Stimulated activated CD8-positive, alpha-beta memory T cell treated with anti-CD3 and anti-CD28 coated beads, Interleukin-7, amount 100 ng/mL, for 1 hour (primary cell): ENCODE data around the gene SSNA1.

ENCODE experiments used
- DNase-seq, 2 donors: peaks; one replicate each; pipeline ENCODE4 v3.0.0-alpha.2; 2020; ENCODE audit warnings: low read depth in 2 of 2

The SSNA1 gene

GRCh38 chr9:137168573-137168903 is 19.9 kb upstream of the SSNA1 start:
- no peak for DNase-seq

DNA sequence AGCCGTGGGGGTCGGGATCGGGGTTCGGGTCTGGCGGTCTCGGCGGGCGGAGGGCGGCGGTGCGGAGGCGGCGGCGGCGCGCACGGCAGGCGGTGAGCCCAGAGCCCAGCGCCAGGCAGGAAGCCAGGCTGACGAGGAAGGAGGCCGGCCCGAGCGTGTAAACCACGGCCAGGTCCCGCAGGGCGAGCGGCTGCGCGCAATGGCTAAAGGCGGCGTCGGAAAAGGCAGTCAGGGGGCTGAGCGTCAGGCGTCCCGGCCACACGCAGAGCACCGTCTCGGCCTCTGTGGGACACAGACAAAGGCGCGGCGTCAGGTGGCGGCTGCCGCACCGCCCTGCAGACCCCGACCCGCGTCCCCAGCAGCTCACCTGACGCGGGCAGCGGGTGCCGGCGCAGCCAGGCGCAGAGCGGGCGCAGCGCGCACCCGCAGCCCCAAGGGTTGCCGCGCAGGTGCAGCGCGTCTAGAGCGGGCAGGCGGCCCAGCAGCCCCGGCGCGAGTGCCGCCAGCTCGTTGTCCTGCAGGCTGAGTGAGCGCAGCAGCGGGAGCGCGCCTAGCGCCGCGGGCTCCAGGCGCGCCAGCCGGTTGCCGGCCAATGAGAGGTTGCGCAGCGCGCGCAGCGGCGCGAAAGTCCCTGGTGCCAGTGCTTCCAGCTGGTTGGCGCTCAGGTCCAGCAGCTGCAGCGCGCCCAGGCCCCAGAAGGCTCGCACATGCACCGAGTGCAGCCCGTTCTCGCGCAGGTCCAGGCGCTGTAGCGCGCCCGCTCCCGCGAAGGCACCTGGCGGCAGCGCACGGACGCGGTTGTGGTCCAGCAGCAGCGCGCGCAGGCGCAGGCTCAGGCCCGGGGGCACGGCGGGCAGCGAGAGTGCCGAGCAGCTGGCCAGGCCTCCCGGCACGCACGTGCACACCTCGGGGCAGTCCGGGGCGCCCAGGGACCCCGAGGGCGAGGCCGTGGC is 19.3 kb upstream of the SSNA1 start:
- no peak for DNase-seq

GRCh38 chr9:137169896-137170358 is 18.5 kb upstream of the SSNA1 start, which contains the start of gene LRRC26:
TSS of gene LRRC26 (minus strand) at chr9:137170051. CDS start at chr9:137169943, 108 bp downstream.
- DNase-seq: no peak

DNA sequence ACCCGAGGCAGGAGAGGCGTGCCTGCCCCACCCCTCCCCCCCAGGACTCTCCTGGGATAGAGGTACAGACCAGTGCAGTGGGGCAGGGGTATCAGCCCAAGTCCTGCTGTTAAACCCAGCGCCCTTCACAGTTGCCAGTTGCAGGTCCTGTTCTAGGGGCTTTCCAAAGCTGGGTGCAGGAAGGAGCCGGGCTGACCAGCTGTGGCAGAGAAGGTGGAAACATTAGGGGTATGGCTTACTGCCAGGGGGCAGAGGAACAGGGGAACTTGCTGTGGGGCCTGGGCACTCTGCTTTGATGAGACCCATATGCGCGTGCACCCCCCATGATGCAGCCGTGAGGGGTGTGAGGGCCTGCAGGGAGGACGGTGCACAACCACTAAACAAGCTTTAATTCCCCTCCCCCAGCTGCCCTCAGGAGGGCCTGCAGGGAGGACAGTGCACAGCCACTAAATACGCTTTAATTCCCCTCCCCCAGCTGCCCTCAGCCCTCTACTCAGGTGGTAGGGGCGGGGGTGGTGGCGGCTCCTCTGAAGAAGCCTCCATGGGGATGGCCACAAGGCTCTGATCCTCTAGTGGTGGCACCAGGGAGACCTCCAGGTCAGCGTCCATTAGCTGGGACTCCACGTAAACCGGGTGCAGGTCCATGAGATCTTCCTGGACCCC is 17.9 kb upstream of the SSNA1 start:
- no peak for DNase-seq

- no peak for DNase-seq
These were observed 17.2 kb upstream of the SSNA1 start for GRCh38 chr9:137171149-137171900.

GRCh38 chr9:137172901-137173795 is 15.3 kb upstream of the SSNA1 start:
- DNase-seq: no peak

DNA sequence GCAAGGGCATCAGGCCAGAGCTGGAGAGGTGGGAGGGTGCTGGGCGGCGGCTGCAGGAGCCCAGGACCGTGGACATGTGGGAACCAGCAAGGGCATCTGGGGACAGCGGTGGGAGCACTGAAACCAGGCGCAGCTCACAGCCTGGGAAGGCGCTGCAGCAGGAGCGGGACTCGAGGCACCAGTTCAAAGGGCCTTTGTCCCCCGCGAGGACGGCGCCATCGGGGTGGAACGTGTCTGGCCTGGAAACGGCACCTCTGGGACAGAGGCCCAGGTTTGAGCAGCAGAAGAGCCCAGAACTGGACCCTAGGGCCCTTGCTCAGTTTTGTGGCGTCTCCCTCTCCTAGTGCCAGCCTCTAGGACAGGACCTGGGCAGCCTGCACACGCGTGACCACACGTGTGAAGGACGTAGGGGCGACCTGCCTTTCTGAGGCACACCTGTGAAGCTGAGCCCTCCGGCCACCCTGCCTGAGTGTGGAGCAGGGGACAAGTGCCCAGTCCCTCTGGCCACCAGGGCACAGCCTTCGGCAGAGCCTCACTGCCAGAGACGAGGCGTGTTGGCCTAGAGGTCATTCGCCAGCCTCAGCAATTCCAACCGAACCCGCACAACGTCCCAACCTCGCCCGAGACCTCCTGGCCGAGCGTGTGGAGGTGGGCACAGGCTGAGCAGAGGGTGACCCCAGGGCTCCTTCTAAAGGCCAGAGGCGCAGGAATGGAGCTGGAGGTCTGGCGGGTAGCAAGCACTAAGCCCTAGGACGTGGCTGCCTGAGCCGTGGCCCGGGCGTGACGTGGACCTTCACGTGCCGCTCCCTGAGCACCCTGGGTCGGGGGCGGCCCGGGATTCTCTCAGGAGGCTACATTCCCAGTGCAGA is 14.4 kb upstream of the SSNA1 start:
- no peak for DNase-seq

DNA sequence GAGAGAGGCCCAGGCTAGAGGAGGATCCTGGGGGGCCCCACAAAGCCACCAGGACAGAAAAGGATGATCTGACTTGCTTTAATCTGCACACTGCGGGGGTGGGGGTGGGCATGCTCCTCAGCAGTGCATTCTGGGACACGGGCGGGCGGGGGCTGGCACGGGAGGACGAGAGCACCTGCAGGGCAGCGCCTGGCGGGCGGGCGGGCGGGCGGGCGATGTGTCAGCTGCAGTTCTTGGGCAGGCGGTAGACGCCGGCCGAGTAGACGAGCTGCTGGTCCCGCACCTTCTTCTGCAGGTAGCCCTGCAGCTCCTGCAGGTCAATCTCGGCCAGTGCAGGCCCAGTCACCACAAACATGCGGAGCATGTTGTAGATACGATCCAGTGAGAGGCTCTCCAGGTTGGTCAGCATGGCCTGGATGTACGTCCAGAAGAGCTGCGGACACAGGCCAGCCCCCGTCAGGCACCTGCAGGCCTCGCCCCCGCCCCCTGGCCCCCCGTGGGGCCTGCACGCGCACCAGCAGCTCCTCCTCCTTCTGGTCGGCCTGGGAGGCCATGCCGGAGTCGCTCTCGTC is 13.7 kb upstream of the SSNA1 start:
- no peak for DNase-seq

GRCh38 chr9:137175345-137175961 is 13.0 kb upstream of the SSNA1 start:
- DNase-seq: no peak

DNA sequence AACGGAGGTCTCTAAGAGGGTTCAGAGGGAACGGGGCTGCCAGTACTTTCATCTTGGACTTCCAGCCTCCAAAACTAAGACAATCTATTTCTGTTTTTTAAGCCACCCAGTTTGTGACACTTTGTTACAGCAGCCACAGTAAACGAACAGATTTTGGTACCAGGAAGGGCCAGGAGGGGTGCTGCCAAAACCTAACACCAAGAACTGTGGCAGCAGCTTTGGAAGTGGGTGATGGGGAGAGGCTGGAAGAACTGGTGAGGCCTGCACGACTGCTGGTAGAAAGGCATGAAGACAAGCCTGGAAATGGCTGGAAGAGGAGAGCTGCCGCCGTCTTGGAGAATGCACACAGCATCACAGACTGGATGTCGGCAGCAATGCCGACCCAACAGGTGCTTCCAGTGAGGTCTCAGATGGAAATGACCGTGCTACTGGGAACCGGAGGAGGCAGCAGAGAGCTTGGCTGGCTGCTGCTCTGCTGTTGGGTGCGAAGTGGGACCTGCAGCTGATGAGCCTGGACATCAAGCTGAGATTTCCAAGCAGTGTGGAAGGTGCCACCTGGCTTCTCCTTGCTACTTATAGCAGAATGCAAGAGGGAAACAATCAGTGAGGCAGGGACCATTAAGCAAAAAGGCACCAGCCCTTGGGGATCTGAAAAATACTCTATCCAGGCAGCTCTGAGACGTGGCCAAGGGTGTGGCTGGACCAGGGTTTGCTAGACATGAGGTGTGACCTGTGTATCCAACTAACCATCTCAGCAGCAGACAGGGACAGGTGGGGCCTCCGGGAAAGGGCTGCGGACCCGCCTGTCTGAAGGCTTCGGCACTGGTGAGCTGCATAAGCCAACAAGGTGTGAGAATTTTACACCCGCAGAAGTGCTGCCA is 11.9 kb upstream of the SSNA1 start:
- no peak for DNase-seq

GRCh38 chr9:137178201-137178938 is 10.1 kb upstream of the SSNA1 start:
- no peak for DNase-seq

GRCh38 chr9:137178939-137179630 is 9.4 kb upstream of the SSNA1 start:
- DNase-seq: no peak

DNA sequence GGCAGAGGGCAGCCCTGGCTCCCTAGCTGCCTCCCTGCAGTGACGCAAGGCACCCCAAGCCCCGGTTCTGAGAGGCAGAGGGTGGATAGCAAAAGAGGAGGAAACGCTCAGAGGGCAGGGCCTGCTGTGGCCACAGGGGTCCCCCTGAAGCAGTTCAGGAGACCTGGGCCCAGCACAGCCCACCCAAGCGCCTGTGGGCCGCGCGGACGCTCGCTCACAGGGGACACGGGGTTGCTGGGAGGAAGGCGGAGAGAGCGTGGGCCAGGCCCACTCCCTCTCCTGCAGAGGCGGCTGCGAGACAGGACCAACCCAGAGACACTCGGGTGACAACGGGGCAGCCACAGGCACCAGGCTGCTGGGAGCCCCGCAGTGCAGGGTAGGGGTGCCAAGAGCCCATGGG is 8.7 kb upstream of the SSNA1 start:
- no peak for DNase-seq

- no peak for DNase-seq
These were observed 8.0 kb upstream of the SSNA1 start for GRCh38 chr9:137180491-137180890.

DNA sequence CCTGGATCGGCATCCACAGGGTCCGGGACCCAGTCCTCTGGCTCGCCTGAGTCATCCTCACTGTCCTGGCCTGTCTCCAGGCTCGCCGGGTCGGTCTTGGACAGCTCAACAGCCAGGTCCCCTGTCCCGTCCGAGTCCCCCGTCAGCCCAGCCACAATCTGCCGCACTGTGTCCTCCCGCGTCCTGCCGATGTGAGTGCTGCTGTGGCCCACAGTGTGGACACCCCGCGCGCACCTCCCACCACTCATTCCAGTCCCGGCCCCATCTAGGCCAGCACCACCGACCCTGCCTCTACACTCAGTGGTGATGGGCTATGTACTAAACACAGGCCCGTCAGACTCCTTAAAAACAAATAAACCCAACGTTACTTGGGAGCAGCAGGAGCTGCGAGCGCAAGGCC is 6.8 kb upstream of the SSNA1 start:
- DNase-seq: no peak

DNA sequence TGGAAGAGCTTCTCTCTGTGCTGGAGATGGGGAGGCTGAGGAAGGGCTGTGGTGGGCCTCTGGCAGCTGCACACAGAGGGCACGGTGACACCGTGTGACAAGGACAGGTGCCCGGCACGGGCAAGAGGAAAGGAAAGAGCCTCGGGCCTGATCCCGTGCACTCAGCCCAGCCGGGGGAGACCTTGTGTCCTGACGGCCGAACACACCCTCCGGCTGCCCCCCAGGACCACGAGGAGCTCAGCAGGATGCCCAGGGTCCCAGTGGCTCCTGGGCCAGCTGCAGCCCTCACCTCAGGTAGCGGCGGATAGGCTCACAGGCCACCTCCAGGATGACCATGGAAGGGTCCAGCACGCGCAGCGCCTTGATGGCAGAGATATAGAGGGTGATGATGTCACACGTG is 5.6 kb upstream of the SSNA1 start:
- DNase-seq: no peak

GRCh38 chr9:137183980-137184595 is 4.4 kb upstream of the SSNA1 start:
- no peak for DNase-seq
